HEK293T (cell line): ENCODE results near the gene GALNT15.

Source experiments
- CTBP1 ChIP-seq: fragments of 450-650 bp; IDR thresholded peaks from 2 replicates; pipeline ENCODE4 v1.6.1; 2016; ENCODE audit warnings: borderline replicate concordance
- HDGF ChIP-seq: fragments of 450-650 bp; IDR thresholded peaks from 2 replicates; pipeline ENCODE4 v1.6.1; 2017; ENCODE audit warnings: antibody characterized with exemption, borderline replicate concordance
- LEF1 ChIP-seq: fragments of 450-650 bp; IDR thresholded peaks from 2 replicates; pipeline ENCODE4 v1.6.1; 2017; ENCODE audit warnings: mild to moderate bottlenecking, borderline replicate concordance
- NFRKB ChIP-seq: fragments of 450-650 bp; IDR thresholded peaks from 2 replicates; pipeline ENCODE4 v1.6.1; 2016; ENCODE audit warnings: mild to moderate bottlenecking, moderate library complexity
- ZNF384 ChIP-seq: fragments of 450-650 bp; IDR thresholded peaks from 2 replicates; pipeline ENCODE4 v1.6.1; 2016

DNA sequence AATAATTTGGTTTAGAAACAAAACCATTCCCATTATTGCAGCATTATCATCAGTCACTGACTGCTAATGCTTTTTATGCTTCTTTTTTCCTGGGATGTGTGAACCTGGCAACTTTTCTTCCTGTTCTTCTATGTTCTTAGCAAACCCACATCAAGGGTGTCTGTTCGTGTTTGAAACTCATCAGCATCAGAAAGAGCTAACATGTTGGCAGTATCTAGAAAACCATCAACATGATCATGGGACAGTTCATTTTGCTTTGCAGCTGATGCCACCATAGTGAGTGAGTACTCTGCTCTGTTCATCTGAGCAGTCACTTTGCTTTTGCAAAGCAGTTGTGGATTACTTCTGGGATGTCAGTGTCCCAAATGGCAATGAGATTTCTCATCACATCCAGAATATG, 84.4 kb downstream of the GALNT15 start:
- TF ChIP-seq HDGF, result no peak
- TF ChIP-seq CTBP1, result no peak
- TF ChIP-seq LEF1, result no peak
- TF ChIP-seq NFRKB, result no peak
- TF ChIP-seq ZNF384, result no peak
